Raji (cell line): ENCODE data around the gene ITGB5.

Source experiments
- POLR2A ChIP-seq: IDR thresholded peaks from 2 replicates; pipeline ENCODE4 v1.6.1; 2011; ENCODE audit warnings: low read depth, low read length, control low read depth; ENCODE audit not compliant: insufficient read depth

Gene ITGB5

DNA sequence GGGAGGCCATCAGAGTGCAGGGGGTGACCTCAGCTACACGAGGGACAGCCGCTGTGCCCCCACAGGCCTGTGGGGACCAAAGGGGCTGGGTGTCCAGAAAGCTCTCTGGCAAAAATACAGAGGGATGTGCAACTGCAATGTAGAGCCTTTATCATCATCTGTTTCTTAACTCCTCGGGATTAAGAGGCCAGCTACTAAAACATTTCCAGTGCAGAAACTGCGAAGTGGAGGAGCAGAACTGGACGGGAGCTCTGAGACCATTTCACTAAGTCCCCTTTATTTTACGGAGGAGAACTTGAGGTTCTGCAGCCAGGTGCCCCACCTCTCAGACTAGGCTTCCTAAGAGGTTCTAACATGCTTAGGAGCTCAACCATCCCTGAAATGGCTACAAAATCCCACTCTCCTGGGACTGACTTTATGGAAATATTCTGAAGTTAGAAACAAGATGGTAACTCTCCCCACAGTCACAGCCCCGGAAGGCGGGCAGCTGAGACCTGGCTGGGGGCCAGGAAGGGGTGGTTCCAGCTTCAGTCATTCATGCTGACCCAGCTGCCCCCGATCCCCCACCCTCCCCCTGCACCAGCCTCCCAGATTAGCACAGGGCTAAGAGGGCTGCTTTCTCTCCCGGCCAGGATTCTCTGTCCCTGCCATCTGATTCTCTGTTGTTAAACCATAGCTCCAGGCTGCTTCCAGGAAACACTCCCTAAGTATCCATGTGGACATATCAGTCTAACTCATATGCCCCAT, 116.7 kb downstream of the ITGB5 start:
- TF ChIP-seq POLR2A: no peak

GRCh38 chr3:124769462-124769861, 117.7 kb downstream of the ITGB5 start:
- TF ChIP-seq POLR2A: no peak

DNA sequence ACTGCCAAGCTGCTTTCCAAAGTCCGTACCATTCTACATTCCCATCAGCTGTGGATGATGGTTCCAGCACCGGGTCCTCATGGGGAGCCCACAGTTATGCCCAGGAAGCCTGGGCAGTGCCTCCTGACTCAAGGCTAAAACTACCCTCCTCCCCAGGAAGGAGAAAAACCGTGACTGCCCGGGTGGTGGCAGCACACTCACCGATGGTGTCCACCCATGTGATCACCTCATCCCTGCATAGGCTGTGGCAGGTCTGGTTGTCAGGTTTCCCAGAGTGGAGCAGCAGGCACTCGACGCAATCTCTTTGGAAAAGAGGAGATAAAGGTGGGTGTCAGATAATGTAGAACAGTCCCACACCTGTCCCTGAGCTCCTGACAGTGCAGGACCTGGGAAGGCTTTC, 118.4 kb downstream of the ITGB5 start:
- TF ChIP-seq POLR2A: no peak

GRCh38 chr3:124767691-124768090, 119.5 kb downstream of the ITGB5 start:
- TF ChIP-seq POLR2A: no peak

- TF ChIP-seq POLR2A: no peak
Measured at GRCh38 chr3:124767264-124767663, 119.9 kb downstream of the ITGB5 start.

- TF ChIP-seq POLR2A: no peak
Measured at GRCh38 chr3:124766113-124767095, 120.8 kb downstream of the ITGB5 start.

GRCh38 chr3:124765197-124765840, 121.8 kb downstream of the ITGB5 start:
- TF ChIP-seq POLR2A: no peak

DNA sequence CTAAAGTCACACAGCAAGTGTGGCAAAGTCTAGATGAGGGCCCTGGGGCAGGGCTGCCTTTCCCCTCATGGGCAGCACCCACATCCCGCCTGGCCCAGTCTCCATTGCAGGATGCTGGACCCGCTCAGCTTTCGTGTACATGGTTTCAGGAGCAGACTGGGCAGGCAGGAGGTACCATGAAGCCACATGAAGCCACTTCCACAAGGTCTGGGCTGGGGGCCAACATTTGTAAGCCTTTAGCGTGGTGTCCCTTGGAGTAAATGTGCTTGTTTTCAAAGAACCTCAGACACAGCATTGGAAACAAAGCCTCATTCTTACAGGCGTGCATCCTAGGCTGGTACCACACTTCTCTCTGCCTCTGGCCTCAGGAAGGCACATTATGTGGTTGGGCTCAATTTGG, 122.4 kb downstream of the ITGB5 start:
- TF ChIP-seq POLR2A: no peak

DNA sequence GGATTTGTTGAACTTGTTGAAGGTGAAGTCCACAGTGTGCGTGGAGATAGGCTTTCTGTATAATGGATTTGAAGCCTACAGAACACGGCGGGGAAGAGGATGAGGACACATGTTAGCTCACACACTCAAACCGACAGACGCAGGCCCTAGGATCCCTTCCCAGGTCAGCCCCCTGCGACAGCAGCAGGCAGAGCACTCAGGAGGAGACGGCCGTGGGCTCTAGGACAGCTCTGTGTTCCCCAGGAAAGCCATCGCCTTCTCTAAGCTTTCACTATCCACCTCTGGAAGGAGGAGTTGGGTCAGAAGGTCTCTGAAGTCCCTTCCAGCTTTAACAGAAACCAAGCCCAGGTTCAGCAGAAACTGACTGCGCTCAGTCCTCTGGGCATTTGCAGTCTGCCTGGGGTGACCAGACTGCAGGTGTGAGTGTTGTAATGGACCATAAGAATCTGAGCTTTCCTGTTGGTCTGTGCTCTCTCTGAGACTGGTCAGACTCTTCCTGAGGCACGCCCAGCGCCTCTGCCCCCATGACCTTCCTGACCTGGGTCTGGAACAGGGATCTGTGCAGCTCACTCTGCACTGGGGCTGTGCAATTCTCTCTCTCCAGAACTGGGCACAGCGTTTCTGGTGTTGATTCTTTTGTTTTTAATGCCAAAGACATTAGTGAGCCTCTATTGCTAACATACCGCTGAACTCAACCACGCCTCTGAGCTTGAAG, 123.4 kb downstream of the ITGB5 start:
- TF ChIP-seq POLR2A: no peak

DNA sequence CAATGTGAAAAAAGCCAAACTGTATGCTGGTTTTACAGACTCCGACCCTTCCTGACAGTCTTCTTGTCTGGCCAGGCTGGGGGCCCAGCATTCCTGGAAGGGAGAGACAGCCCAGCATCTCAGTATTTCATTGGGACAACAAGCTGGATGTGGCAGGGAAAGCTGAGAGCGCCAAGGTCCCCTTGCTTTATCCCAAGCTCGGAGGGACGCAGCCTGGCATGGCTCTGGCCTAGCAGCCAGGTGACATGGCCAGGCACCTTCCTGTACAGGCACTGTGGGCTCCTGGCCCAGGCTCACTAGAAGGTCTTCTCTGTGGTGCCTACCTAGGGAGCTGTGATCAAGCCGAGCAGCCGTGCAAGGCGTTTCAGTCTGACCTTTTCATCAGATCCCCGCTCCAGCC, 124.0 kb downstream of the ITGB5 start:
- TF ChIP-seq POLR2A: no peak

DNA sequence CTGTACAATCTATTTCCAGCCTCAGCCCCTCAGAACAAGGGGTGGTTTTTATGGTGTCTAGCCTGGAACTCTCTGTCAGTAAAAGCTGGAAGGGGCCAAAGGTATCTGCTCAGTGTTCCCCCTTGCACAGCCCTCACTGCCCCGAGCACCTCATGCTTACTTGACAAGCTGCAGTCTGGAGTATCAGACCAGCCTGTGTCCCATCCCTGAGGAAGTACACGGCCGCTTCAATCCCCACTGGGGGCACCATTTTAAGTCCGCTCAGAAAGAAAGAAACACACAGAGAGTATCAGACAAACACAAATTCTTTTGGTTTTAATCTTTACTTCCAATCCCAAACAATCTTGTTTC, 124.5 kb downstream of the ITGB5 start:
- no peak for TF ChIP-seq POLR2A

DNA sequence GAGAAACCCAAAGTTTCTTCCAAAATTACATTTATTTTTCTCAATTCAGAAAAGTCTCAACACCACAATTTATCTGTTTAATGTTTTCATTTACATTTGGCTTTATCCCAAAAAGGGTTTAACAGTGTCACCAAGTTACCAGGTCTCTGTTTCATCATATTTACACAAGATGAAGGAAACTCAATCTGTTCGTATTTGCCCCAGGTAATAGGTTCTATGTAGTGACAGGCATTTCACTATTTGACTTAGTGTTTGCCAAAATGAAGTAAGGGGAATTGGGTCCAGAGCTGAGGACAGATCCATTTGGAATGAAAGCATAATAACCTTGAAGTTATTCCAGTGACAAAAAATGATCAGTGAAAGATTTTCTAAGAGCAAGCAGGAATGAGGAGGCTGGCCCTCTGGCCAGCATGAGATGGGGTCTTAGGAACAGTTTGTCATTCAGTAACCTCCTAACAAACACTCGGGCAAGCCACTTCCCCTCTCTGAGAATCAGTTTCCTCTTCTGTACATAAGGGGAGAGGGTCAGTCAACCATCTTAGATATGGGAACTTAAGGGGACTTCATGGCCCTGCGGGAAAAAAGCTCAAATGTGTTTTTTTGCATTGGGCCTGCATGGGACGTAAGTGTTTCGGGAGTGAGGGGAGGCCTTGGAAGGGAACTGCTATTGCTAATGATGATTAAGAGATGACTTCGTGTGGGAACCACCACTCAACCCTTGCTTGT, 125.1 kb downstream of the ITGB5 start:
- no peak for TF ChIP-seq POLR2A

- TF ChIP-seq POLR2A: no peak
Measured at GRCh38 chr3:124761250-124761796, 125.8 kb downstream of the ITGB5 start.

- no peak for TF ChIP-seq POLR2A
Measured at GRCh38 chr3:124760601-124761000, 126.6 kb downstream of the ITGB5 start.

DNA sequence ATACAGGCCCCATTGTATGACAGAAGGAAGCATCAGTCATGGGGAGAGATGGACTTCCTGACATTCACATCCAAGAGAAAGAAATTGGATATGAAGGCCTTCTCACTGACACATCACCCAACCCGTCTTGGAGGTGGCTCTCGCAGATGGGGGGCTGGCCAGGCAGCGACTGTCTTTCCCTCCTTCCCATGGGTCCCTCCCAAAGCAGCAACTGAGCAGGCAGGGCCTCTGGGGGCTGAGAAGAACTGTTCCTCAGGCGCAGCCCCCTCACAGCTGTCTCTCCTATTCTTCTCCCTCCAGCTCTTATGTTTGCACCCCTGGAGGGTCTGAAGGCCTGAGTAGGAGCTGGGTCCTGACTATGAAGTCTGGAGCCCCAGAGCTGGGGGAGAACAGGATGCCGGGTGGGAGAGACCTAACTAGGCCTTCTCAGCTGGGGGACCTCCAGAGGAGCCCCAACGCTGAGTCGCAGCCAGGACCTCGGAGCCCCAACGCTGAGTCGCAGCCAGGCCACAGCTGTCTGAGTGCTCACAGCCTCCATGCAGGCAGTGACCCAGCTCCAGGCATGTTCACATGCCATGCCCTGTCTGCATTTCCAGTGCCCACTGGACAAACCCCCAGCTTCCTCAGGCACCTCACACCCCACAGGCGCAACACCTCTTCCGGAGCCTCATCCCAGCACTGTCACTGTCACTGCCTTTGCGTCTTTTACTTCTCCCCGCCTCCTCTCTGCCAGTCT, 127.3 kb downstream of the ITGB5 start:
- no peak for TF ChIP-seq POLR2A
